ENCODE measurements around the gene OMD.

The OMD gene

GRCh38 chr9:92424340-92424739 is at the start of gene OMD:
Gene OMD (minus strand): TSS chr9:92424471. CDS start chr9:92417558, 6,913 bp downstream.
- DNase-seq (ENCODE audit: low read depth), result no peak

- no peak for DNase-seq (ENCODE audit: low read depth)
These were observed 43.9 kb upstream of the OMD start for GRCh38 chr9:92468206-92468605.

- DNase-seq (ENCODE audit: low read depth), result no peak
These were observed 43.2 kb upstream of the OMD start for GRCh38 chr9:92467511-92467910.

- no peak for DNase-seq (ENCODE audit: low read depth)
These were observed 42.8 kb upstream of the OMD start for GRCh38 chr9:92467041-92467440.

- DNase-seq (ENCODE audit: low read depth), result no peak
These were observed 39.7 kb upstream of the OMD start for GRCh38 chr9:92463984-92464383.

GRCh38 chr9:92463387-92463786 is 39.1 kb upstream of the OMD start:
- DNase-seq (ENCODE audit: low read depth), result no peak

- no peak for DNase-seq (ENCODE audit: low read depth)
These were observed 33.3 kb upstream of the OMD start for GRCh38 chr9:92457576-92457975.

- DNase-seq (ENCODE audit: low read depth), result no peak
These were observed 30.9 kb upstream of the OMD start for GRCh38 chr9:92455217-92455616.

GRCh38 chr9:92446536-92446935 is 22.3 kb upstream of the OMD start:
- no peak for DNase-seq (ENCODE audit: low read depth)

GRCh38 chr9:92444841-92445240 is 20.6 kb upstream of the OMD start:
- no peak for DNase-seq (ENCODE audit: low read depth)

GRCh38 chr9:92440751-92441046 is 16.4 kb upstream of the OMD start:
- DNase-seq (ENCODE audit: low read depth), result no peak

GRCh38 chr9:92439921-92440750 is 15.9 kb upstream of the OMD start:
- no peak for DNase-seq (ENCODE audit: low read depth)

GRCh38 chr9:92438900-92439526 is 14.7 kb upstream of the OMD start:
- no peak for DNase-seq (ENCODE audit: low read depth)

- no peak for DNase-seq (ENCODE audit: low read depth)
These were observed 11.0 kb upstream of the OMD start for GRCh38 chr9:92435263-92435662.

GRCh38 chr9:92432972-92433548 is 8.8 kb upstream of the OMD start:
- DNase-seq (ENCODE audit: low read depth), result no peak

- no peak for DNase-seq (ENCODE audit: low read depth)
These were observed 8.1 kb upstream of the OMD start for GRCh38 chr9:92432350-92432749.

GRCh38 chr9:92429836-92430235 is 5.6 kb upstream of the OMD start:
- no peak for DNase-seq (ENCODE audit: low read depth)

GRCh38 chr9:92426501-92427145 is 2.4 kb upstream of the OMD start:
- DNase-seq (ENCODE audit: low read depth), result no peak

- DNase-seq (ENCODE audit: low read depth), result no peak
These were observed 1.2 kb upstream of the OMD start for GRCh38 chr9:92425474-92425873.

- no peak for DNase-seq (ENCODE audit: low read depth)
These were observed 659 bp downstream of the OMD start for GRCh38 chr9:92423612-92424011.

GRCh38 chr9:92422611-92423338 is 1.5 kb downstream of the OMD start:
- no peak for DNase-seq (ENCODE audit: low read depth)

GRCh38 chr9:92414566-92414965 is 9.7 kb downstream of the OMD start:
- no peak for DNase-seq (ENCODE audit: low read depth)

All from stimulated activated CD8-positive, alpha-beta memory T cell treated with anti-CD3 and anti-CD28 coated beads, Interleukin-15, amount 100 ng/mL, for 24 hours (primary cell).